B cell (primary cell): ENCODE measurements around the gene NEAT1. TPM values are rescaled to one million over a fixed set of nuclear protein-coding genes. Genes with fewer than 3 reads are reported as not detected.

ENCODE experiments used
- ATAC-seq: fragments of 200-7000 bp; cut with Tn5 transposase; one replicate; pipeline ENCODE4 v1.10.0; 2021; ENCODE audit warnings: low read depth, mild to moderate bottlenecking, moderate number of reproducible peaks, moderate library complexity
- CTCF ChIA-PET: fragments of 350-600 bp; sonication (Branson Sonifier 250); formaldehyde crosslinking; loops from one replicate; lab custom pipeline; 2021; ENCODE audit warnings: antibody characterized with exemption, inconsistent platforms; lab: Charles Lee
- POLR2A ChIA-PET: fragments of 350-600 bp; sonication (Branson Sonifier 250); formaldehyde crosslinking; loops from one replicate; lab custom pipeline; 2021; ENCODE audit warnings: antibody characterized with exemption; lab: Charles Lee
- DNase-seq: peaks from one replicate; pipeline ENCODE4 v3.0.0; 2013
- H2AFZ ChIP-seq: 2 replicates; pipeline ENCODE4 v1.6.1; 2012; ENCODE audit warnings: mild to moderate bottlenecking, low read depth, low read length; ENCODE audit not compliant: insufficient read depth, poor library complexity, severe bottlenecking
- H3K27ac ChIP-seq, 2 donors: 1 replicate in 1 of 2; 2 replicates in 1 of 2; pipeline ENCODE4 v1.5.1; 2012 to 2013; ENCODE audit warnings: low read length in 2 of 2, mild to moderate bottlenecking in 2 of 2, moderate library complexity in 1 of 2
- H3K27me3 ChIP-seq, 4 experiments: fragments of 200-600 bp in 1 of 4; sonication (generic) in 1 of 4; replicated peaks in 1 of 4; 1 replicate in 2 of 4; 2 replicates in 2 of 4; pipeline versions ENCODE4 v1.6.1 to v1.7.0; 2013 to 2016; ENCODE audit warnings: low read length in 3 of 4, mild to moderate bottlenecking in 2 of 4, mixed read lengths in 1 of 4, moderate library complexity in 1 of 4; ENCODE audit not compliant: insufficient read depth in 4 of 4, control insufficient read depth in 3 of 4; ENCODE audit errors: control extremely low read depth in 1 of 4
- H3K36me3 ChIP-seq, 2 experiments: replicated peaks in 1 of 2; 1 replicate in 1 of 2; 2 replicates in 1 of 2; pipeline versions ENCODE4 v1.6.1 to v1.7.1; 2013; ENCODE audit warnings: low read length in 1 of 2; ENCODE audit not compliant: insufficient read depth in 2 of 2, control insufficient read depth in 1 of 2; ENCODE audit errors: control extremely low read depth in 1 of 2, extremely low read depth in 1 of 2
- H3K4me1 ChIP-seq, 2 donors: fragments of 200-600 bp in 1 of 2; sonication (generic) in 1 of 2; 1 replicate in 1 of 2; 2 replicates in 1 of 2; pipeline versions ENCODE4 v1.5.1 to v1.6.1; 2013 to 2017; ENCODE audit warnings: low read length in 2 of 2; ENCODE audit not compliant: control insufficient read depth in 2 of 2, insufficient read depth in 2 of 2
- H3K4me2 ChIP-seq: replicated peaks from 2 replicates; pipeline ENCODE3; 2012; ENCODE audit warnings: mild to moderate bottlenecking, low read depth, low read length; ENCODE audit not compliant: poor library complexity, severe bottlenecking
- H3K4me3 ChIP-seq, 5 experiments: fragments of 200-600 bp in 1 of 5; sonication (generic) in 1 of 5; 1 replicate in 3 of 5; 2 replicates in 2 of 5; pipeline versions ENCODE4 v1.5.1 to v1.7.0; 2011 to 2016; ENCODE audit warnings: low read length in 4 of 5, mild to moderate bottlenecking in 4 of 5, low read depth in 2 of 5, control low read depth in 1 of 5, moderate library complexity in 1 of 5; ENCODE audit not compliant: insufficient read depth in 1 of 5; ENCODE audit errors: control extremely low read depth in 1 of 5, extremely low read depth in 1 of 5
- H3K79me2 ChIP-seq: fragments of 200-600 bp; sonication (generic); one replicate; pipeline ENCODE4 v1.6.0; 2016; ENCODE audit warnings: low read length; ENCODE audit not compliant: control insufficient read depth, insufficient read depth
- H3K9ac ChIP-seq: fragments of 200-600 bp; sonication (generic); 2 replicates; pipeline ENCODE4 v1.6.1; 2017; ENCODE audit warnings: mild to moderate bottlenecking, low read length, moderate library complexity
- H3K9me3 ChIP-seq, 3 donors: one replicate each; pipeline versions ENCODE4 v1.6.1 to v1.7.1; 2013; ENCODE audit warnings: low read length in 2 of 3; ENCODE audit not compliant: control insufficient read depth in 2 of 3, insufficient read depth in 1 of 3; ENCODE audit errors: control extremely low read depth in 1 of 3
- H4K20me1 ChIP-seq: 2 replicates; pipeline ENCODE4 v1.6.0; 2012; ENCODE audit warnings: mild to moderate bottlenecking, low read length; ENCODE audit not compliant: insufficient read depth, control insufficient read depth, poor library complexity, severe bottlenecking
- H3K27ac Mint-ChIP-seq: one replicate; pipeline ENCODE4 v1.8.0; 2021; ENCODE audit warnings: mixed read lengths
- H3K27me3 Mint-ChIP-seq: one replicate; pipeline ENCODE4 v1.8.0; 2021; ENCODE audit warnings: mixed read lengths
- H3K4me1 Mint-ChIP-seq: one replicate; pipeline ENCODE4 v1.8.0; 2021; ENCODE audit warnings: mixed read lengths
- H3K4me3 Mint-ChIP-seq: one replicate; pipeline ENCODE4 v1.8.0; 2021; ENCODE audit warnings: mixed read lengths
- H3K9me3 Mint-ChIP-seq: one replicate; pipeline ENCODE4 v1.8.0; 2022; ENCODE audit warnings: mixed read lengths; ENCODE audit not compliant: insufficient read depth
- EZH2 ChIP-seq: IDR thresholded peaks from 2 replicates; pipeline ENCODE4 v1.6.1; 2012; ENCODE audit warnings: borderline replicate concordance, low read depth, mild to moderate bottlenecking, moderate library complexity, low read length; ENCODE audit not compliant: insufficient read depth, poor library complexity, severe bottlenecking
- WGBS: methylation state at CpG from one replicate; pipeline ENCODE4 v1.1.5; 2013; ENCODE audit warnings: missing lambda C conversion rate; ENCODE audit not compliant: insufficient coverage; 5-methylcytosine and 5-hydroxymethylcytosine counted together
- intact Hi-C: fragments of 100-400 bp; cut with micrococcal nuclease; formaldehyde crosslinking; loops from one replicate; pipeline ENCODE4 v1.10.0; 2022
- polyA plus RNA-seq: library from polyadenylated mRNA; depleted of rRNA; stranded (reverse); fragments of >200 nt; gene quantifications from 2 replicates; pipeline ENCODE4 v1.2.3, GENCODE V29; 2012
- total RNA-seq, 2 donors: library from RNA; stranded (reverse); fragments of 120-200 nt in 1 of 2; gene quantifications; 1 replicate in 1 of 2; 2 replicates in 1 of 2; pipeline versions ENCODE4 v1.2.3 to v1.2.4, GENCODE V29; 2013 to 2022
- TF ChIP-seq, protein P1 (sequence below): fragments of 200-600 bp; IDR thresholded peaks from one replicate; pipeline ENCODE4 v1.8.0; 2022; ENCODE audit warnings: antibody characterized with exemption, mild to moderate bottlenecking

NEAT1 gene
- total and polyA plus RNA-seq, 2 donors (not counting 1 experiment from before 2014, with no cell fraction given), result 66.7 to 1,642 TPM

DNA sequence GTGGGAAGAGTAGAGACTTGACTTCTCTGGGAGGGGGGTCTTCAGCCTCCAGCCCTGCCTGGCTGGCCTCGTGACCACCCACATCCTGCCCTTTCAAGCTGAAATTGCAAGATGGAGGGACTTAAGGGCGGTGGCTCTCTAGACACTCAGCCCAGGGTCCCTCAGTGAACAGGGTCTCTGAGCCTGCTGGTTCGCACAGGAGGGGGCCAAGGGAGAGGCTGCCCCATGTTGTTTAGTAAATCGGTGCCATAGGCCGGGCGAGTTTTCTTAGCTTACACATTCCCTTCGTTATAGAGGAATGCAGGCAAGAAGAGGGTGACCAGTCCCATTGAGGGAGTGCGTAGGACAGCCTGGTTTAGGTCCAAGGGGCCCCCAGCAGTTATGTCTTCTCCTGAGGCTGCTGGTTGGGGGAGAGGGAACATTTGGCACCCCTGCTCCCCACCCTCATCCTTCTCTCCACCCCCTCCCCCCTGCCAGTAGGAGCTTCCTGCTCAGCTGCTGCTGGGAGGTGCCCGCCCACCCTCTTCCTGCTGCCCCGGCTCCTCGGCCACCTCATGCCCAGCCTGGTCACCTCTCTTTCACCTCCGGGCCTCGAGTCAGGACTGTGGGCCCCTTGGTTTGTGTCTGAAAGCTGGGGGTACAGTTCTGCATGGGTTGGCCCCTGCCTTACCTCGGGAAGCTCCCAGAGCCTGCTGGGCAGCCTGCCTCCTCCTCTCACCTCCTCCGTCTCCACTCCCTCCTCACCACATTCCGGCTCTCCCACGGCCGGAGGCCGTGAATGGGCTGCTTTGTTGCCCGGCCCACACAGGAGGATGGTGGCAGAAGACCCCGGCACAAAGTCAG lies 32.3 kb upstream of the NEAT1 start:
- no peak overlapping the region for H3K9ac ChIP-seq
- no peaks in the 10 kb centered on the region for H3K27me3 ChIP-seq
- peaks cover 77% of the 10 kb centered on the region for H3K79me2 ChIP-seq
- intact Hi-C loops, result no loop called here
- H3K4me1 ChIP-seq, result peaks cover 45 to 64% of the 10 kb centered on the region in 2 donors
- Mint-ChIP-seq H3K9me3 (no peaks in the 10 kb centered on the region), H3K27me3 (no peaks in the 10 kb centered on the region), H3K4me1 (peaks cover 52% of the 10 kb centered on the region), H3K27ac (peak overlapping the region; percentile 26), H3K4me3 (peak overlapping the region; percentile 19)
- no peak overlapping the region for H2AFZ ChIP-seq
- H3K36me3 ChIP-seq, result peaks cover 0 to 54% of the 10 kb centered on the region in 2 experiments
- no peak for DNase-seq
- CTCF ChIA-PET, result no interaction called here
- no peak for ATAC-seq
- peak overlapping the region; percentile 97 for H3K4me2 ChIP-seq
- POLR2A ChIA-PET, result interaction anchor here (0.5 to 2.5 kb wide), 6 partner anchors 12 to 117 kb away, joined by 3 to 17 read pairs (median 4); no protein-coding TSS in a partner anchor
- H3K9me3 ChIP-seq, result no peaks in the 10 kb centered on the region
- no peak overlapping the region for H3K4me3 ChIP-seq
- H3K27ac ChIP-seq, result no peak overlapping the region
- no peak for TF ChIP-seq EZH2
- TF ChIP-seq, protein P1, sequence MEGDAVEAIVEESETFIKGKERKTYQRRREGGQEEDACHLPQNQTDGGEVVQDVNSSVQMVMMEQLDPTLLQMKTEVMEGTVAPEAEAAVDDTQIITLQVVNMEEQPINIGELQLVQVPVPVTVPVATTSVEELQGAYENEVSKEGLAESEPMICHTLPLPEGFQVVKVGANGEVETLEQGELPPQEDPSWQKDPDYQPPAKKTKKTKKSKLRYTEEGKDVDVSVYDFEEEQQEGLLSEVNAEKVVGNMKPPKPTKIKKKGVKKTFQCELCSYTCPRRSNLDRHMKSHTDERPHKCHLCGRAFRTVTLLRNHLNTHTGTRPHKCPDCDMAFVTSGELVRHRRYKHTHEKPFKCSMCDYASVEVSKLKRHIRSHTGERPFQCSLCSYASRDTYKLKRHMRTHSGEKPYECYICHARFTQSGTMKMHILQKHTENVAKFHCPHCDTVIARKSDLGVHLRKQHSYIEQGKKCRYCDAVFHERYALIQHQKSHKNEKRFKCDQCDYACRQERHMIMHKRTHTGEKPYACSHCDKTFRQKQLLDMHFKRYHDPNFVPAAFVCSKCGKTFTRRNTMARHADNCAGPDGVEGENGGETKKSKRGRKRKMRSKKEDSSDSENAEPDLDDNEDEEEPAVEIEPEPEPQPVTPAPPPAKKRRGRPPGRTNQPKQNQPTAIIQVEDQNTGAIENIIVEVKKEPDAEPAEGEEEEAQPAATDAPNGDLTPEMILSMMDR, result no peak
- 98% methylated on average over 15 of the region's 21 CpGs for WGBS
- peaks cover 55% of the 10 kb centered on the region for H4K20me1 ChIP-seq

DNA sequence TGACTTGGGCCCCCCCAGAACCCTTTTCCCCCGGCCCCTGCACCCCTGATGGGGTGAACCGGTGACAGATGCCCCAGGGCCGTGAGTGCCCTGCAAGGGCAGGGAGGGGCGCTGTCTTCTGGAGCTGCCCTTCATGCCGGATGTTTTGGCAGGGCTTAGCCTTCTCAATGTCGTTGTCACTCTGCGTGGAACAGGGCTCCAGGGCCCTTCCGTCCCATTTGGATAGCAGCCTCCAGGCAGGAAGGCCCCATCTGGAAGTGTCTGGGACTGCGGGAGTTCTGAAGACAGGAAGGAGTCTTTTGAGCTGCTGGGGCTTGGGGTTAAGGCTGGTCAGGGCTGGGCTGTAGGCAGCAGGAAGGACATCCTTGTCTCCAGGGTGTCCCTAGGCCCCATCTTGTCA lies 31.6 kb upstream of the NEAT1 start:
- Histone ChIP-seq H3K36me3 (peaks cover 0 to 61% of the 10 kb centered on the region in 2 experiments), H3K79me2 (peaks cover 81% of the 10 kb centered on the region), H3K27me3 (no peaks in the 10 kb centered on the region), H3K27ac (no peak overlapping the region), H2AFZ (no peak overlapping the region), H3K9me3 (no peaks in the 10 kb centered on the region), H3K9ac (no peak overlapping the region), H3K4me2 (peak overlapping the region; percentile 42), H4K20me1 (peaks cover 55% of the 10 kb centered on the region), H3K4me3 (no peak overlapping the region), H3K4me1 (peaks cover 44 to 57% of the 10 kb centered on the region in 2 donors)
- ATAC-seq, result no peak
- CTCF ChIA-PET, result no interaction called here
- peaks cover 49% of the 10 kb centered on the region for H3K4me1 Mint-ChIP-seq
- H3K27ac Mint-ChIP-seq, result peak overlapping the region; percentile 46
- no peak overlapping the region for H3K4me3 Mint-ChIP-seq
- TF ChIP-seq, protein P1, result no peak
- TF ChIP-seq EZH2, result no peak
- no peak for DNase-seq
- no peaks in the 10 kb centered on the region for H3K27me3 Mint-ChIP-seq
- intact Hi-C loops, result no loop called here
- H3K9me3 Mint-ChIP-seq, result no peaks in the 10 kb centered on the region
- WGBS, result 95% methylated on average over 9 of the region's 9 CpGs
- POLR2A ChIA-PET, result interaction anchor here (0.6 to 2.5 kb wide), 6 partner anchors 13 to 116 kb away, joined by 3 to 17 read pairs (median 4); no protein-coding TSS in a partner anchor
